Diencephalon (tissue), 1 donor: ENCODE results near the gene FCAMR. TPM values are rescaled to one million over a fixed set of nuclear protein-coding genes. Genes with fewer than 3 reads are reported as not detected.

Experiments
- total RNA-seq: library from RNA; depleted of rRNA; stranded (reverse); fragments of >200 nt; gene quantifications from one replicate; pipeline ENCODE4 v1.2.3, GENCODE V29; 2014

FCAMR gene, protein sequence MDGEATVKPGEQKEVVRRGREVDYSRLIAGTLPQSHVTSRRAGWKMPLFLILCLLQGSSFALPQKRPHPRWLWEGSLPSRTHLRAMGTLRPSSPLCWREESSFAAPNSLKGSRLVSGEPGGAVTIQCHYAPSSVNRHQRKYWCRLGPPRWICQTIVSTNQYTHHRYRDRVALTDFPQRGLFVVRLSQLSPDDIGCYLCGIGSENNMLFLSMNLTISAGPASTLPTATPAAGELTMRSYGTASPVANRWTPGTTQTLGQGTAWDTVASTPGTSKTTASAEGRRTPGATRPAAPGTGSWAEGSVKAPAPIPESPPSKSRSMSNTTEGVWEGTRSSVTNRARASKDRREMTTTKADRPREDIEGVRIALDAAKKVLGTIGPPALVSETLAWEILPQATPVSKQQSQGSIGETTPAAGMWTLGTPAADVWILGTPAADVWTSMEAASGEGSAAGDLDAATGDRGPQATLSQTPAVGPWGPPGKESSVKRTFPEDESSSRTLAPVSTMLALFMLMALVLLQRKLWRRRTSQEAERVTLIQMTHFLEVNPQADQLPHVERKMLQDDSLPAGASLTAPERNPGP
- not detected for total RNA-seq

DNA sequence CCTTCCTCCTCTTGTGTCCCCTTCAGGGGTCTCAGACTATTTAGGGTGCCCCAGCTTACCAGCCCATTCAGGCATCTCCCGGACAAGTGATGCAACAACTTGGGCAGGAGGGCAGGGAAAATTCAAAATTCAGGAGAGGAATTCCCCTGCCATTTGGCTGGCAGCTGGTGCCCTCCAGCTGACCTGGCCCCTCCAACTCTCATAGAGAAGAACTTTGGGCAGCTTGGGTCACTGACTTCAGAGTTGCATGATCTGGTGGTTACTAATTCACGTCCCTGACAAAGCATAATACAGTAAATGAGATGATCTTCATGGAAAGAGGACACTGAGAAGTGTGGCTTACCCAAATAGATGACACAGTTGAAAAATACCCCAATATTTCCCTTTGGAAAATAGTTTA lies at the start of gene FCAMR:
FCAMR (minus strand) TSS at position 15 of the 400 bp plus-strand sequence. CDS start 335 bp downstream, outside the sequence.

DNA sequence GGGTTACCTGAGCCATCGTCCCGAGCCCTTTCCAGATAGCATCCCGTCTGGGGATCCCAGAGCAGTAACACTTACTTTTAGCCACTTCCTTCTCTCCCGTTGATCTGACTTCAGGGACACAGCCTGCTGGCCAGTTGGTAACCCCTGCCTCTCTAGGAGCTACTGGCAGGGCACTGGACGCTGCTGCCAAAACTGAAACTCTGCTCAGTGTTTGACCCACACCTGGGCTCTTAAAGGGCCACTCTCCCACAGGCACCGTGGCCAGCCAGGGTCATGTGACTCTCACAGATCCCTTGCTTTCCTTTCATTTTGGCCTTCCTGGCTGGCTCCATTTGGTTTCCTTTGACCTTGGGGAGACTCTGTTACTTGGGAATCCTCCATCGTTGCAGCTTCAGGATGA lies 24.0 kb downstream of the FCAMR start, which contains the start of gene PIGR:
PIGR (minus strand) TSS at position 206 of the 400 bp plus-strand sequence. CDS start 5,935 bp downstream, outside the sequence.

DNA sequence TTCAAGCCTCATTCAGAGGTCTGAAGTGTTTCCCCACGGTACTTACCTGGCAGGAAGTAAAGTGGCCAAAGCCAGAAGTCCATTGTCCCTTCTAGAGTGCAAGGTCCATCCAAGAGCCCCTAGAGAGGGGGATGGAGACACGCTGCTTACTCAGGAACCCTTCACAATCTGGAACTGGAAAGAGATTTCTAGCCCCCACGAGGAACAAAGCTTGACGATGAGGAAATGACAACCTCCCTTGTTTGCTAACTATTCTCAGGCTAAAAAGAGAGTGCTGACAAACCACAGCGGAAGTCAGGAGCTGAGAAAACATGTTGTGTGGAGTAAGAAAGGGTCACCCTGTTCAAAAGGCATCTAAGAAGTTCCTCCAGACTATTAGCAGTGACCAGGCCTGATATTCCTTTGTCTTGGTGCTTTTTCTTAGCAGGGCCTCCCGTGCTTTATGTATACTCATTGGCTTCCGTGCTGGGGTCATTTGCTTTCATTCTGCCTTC lies 48.4 kb downstream of the FCAMR start, which contains the start of gene FCMR:
FCMR (minus strand) TSS at position 170 of the 494 bp plus-strand sequence; CDS start at position 83, 87 bp downstream.

Other genes with a start within 250 kb of the FCAMR start
- not detected for gene IL19, start 199.7 kb downstream of the FCAMR start, total RNA-seq
- gene IL10, start 198.0 kb downstream of the FCAMR start, total RNA-seq, result 0.46 TPM
- not detected for gene IL20, start 104.8 kb downstream of the FCAMR start, total RNA-seq
- gene IL24, start 73.0 kb downstream of the FCAMR start, total RNA-seq, result not detected
- 0.46 TPM for gene FCMR, start 48.5 kb downstream of the FCAMR start, total RNA-seq
- gene PIGR, start 24.0 kb downstream of the FCAMR start, total RNA-seq, result not detected
- gene C1orf116, start 62.3 kb upstream of the FCAMR start, total RNA-seq, result not detected
- gene YOD1, start 80.7 kb upstream of the FCAMR start, total RNA-seq, result 25.1 TPM
- 14.1 TPM for gene PFKFB2, start 82.8 kb upstream of the FCAMR start, total RNA-seq
- gene C4BPB, start 118.4 kb upstream of the FCAMR start, total RNA-seq, result not detected
- gene C4BPA, start 133.8 kb upstream of the FCAMR start, total RNA-seq, result not detected